Liver (tissue), 9 donors: ENCODE results near the gene MSI2. TPM values are rescaled to one million over a fixed set of nuclear protein-coding genes. Genes with fewer than 3 reads are reported as not detected.

Source experiments
- DNase-seq: peaks from one replicate; pipeline ENCODE4 v3.0.0-alpha.2; 2017; ENCODE audit warnings: low spot score
- H3K27ac ChIP-seq, 2 donors: one replicate each; pipeline ENCODE4 v1.7.0; 2013; ENCODE audit warnings: inconsistent platforms in 2 of 2, low read length in 2 of 2, control low read depth in 1 of 2, low read depth in 1 of 2, mild to moderate bottlenecking in 1 of 2
- H3K27me3 ChIP-seq, 4 donors: one replicate each; pipeline versions ENCODE4 v1.6.1 to v1.7.0; 2013; ENCODE audit warnings: low read length in 3 of 4, inconsistent platforms in 1 of 4, mild to moderate bottlenecking in 1 of 4, moderate library complexity in 1 of 4; ENCODE audit not compliant: control insufficient read depth in 4 of 4, insufficient read depth in 4 of 4
- H3K36me3 ChIP-seq, 4 donors: one replicate each; pipeline versions ENCODE4 v1.6.1 to v1.7.0; 2013; ENCODE audit warnings: low read length in 3 of 4, mild to moderate bottlenecking in 3 of 4, low read depth in 1 of 4, moderate library complexity in 1 of 4; ENCODE audit not compliant: control insufficient read depth in 4 of 4, insufficient read depth in 3 of 4
- H3K4me1 ChIP-seq, 4 donors: one replicate each; pipeline versions ENCODE4 v1.6.1 to v1.7.0; 2013; ENCODE audit warnings: low read length in 3 of 4, mild to moderate bottlenecking in 3 of 4, moderate library complexity in 1 of 4; ENCODE audit not compliant: control insufficient read depth in 4 of 4, insufficient read depth in 4 of 4
- H3K4me3 ChIP-seq, 3 donors: one replicate each; pipeline versions ENCODE4 v1.6.1 to v1.7.0; 2013; ENCODE audit warnings: low read length in 3 of 3, control low read depth in 1 of 3, low read depth in 1 of 3, mild to moderate bottlenecking in 1 of 3
- H3K9ac ChIP-seq, 2 donors: one replicate each; pipeline ENCODE4 v1.7.0; 2013; ENCODE audit warnings: low read length in 2 of 2, mild to moderate bottlenecking in 2 of 2, moderate library complexity in 2 of 2, control low read depth in 1 of 2, low read depth in 1 of 2
- H3K9me3 ChIP-seq, 4 donors: one replicate each; pipeline versions ENCODE4 v1.6.1 to v1.7.0; 2013; ENCODE audit warnings: low read length in 3 of 4; ENCODE audit not compliant: control insufficient read depth in 4 of 4
- EGR1 ChIP-seq, 2 donors: IDR thresholded peaks; 2 replicates each; pipeline ENCODE4 v1.6.1; 2016 to 2018; ENCODE audit warnings: antibody characterized with exemption in 2 of 2, low read depth in 2 of 2
- FOXA1 ChIP-seq: IDR thresholded peaks from 2 replicates; pipeline ENCODE4 v1.6.1; 2016; ENCODE audit warnings: antibody characterized with exemption
- FOXA2 ChIP-seq: IDR thresholded peaks from 2 replicates; pipeline ENCODE4 v1.6.1; 2016; ENCODE audit warnings: antibody characterized with exemption
- GABPA ChIP-seq, 2 donors: IDR thresholded peaks in 1 of 2; conservative IDR thresholded peaks in 1 of 2; 2 replicates each; pipeline ENCODE4 v1.6.1; 2016; ENCODE audit warnings: antibody characterized with exemption in 2 of 2, mild to moderate bottlenecking in 1 of 2, moderate library complexity in 1 of 2
- HNF4A ChIP-seq, 2 donors: conservative IDR thresholded peaks; 2 replicates each; pipeline ENCODE4 v1.6.1; 2016; ENCODE audit warnings: antibody characterized with exemption in 2 of 2, mild to moderate bottlenecking in 2 of 2
- HNF4G ChIP-seq: IDR thresholded peaks from 2 replicates; pipeline ENCODE4 v1.6.1; 2016; ENCODE audit warnings: antibody characterized with exemption
- JUND ChIP-seq, 2 donors: IDR thresholded peaks; 2 replicates each; pipeline ENCODE4 v1.6.1; 2016; ENCODE audit warnings: antibody characterized with exemption in 2 of 2
- NR2F2 ChIP-seq: IDR thresholded peaks from 2 replicates; pipeline ENCODE4 v1.6.1; 2016; ENCODE audit warnings: antibody characterized with exemption
- RAD21 ChIP-seq, 2 donors: IDR thresholded peaks; 2 replicates each; pipeline ENCODE4 v1.6.1; 2016; ENCODE audit warnings: antibody characterized with exemption in 2 of 2, mild to moderate bottlenecking in 2 of 2
- RXRA ChIP-seq, 2 donors: IDR thresholded peaks; 2 replicates each; pipeline ENCODE4 v1.6.1; 2017 to 2018; ENCODE audit warnings: antibody characterized with exemption in 2 of 2, mild to moderate bottlenecking in 1 of 2
- SP1 ChIP-seq: IDR thresholded peaks from 2 replicates; pipeline ENCODE4 v1.6.1; 2018; ENCODE audit warnings: antibody characterized with exemption, mild to moderate bottlenecking
- TAF1 ChIP-seq: conservative IDR thresholded peaks from 2 replicates; pipeline ENCODE4 v1.6.1; 2016; ENCODE audit warnings: antibody characterized with exemption, mild to moderate bottlenecking
- YY1 ChIP-seq: IDR thresholded peaks from 2 replicates; pipeline ENCODE4 v1.6.1; 2016; ENCODE audit warnings: antibody characterized with exemption, mild to moderate bottlenecking
- WGBS: extraction: QIAGEN DNeasy Blood & Tissue Kit; methylation state at CpG from one replicate; pipeline ENCODE4 v1.1.7; 2013; 5-methylcytosine and 5-hydroxymethylcytosine counted together
- polyA plus RNA-seq, 2 donors: library from polyadenylated mRNA; stranded (reverse) in 1 of 2; unstranded in 1 of 2; fragments of 200-250 nt in 1 of 2; fragments of >200 nt in 1 of 2; fragmentation: Nextera tagmentation in 1 of 2; extraction: Ambion mirVana in 1 of 2; gene quantifications; one replicate each; pipeline versions ENCODE4 v1.2.1 to v1.2.3, GENCODE V29; 2013 to 2015
- total RNA-seq, 2 donors: library from RNA; depleted of rRNA; stranded (reverse); fragments of >200 nt; gene quantifications; one replicate each; pipeline ENCODE4 v1.2.3, GENCODE V29; 2014
- TF ChIP-seq, protein P1 (sequence below): IDR thresholded peaks from 2 replicates; pipeline ENCODE4 v1.6.1; 2016; ENCODE audit warnings: antibody characterized with exemption
- TF ChIP-seq, protein P2 (sequence below): IDR thresholded peaks from 2 replicates; pipeline ENCODE4 v1.6.1; 2016; ENCODE audit warnings: antibody characterized with exemption
- TF ChIP-seq, protein P3 (sequence below): IDR thresholded peaks from 2 replicates; pipeline ENCODE4 v1.6.1; 2016; ENCODE audit warnings: antibody characterized with exemption, mild to moderate bottlenecking
- TF ChIP-seq, protein P4 (sequence below): IDR thresholded peaks from 2 replicates; pipeline ENCODE4 v1.6.1; 2016; ENCODE audit warnings: antibody characterized with exemption
- TF ChIP-seq, protein P5 (sequence below): fragments of 150-350 bp; IDR thresholded peaks from 2 replicates; pipeline ENCODE4 v1.5.1; 2017; ENCODE audit warnings: improper control_type of control experiment, low read depth, low read length; ENCODE audit not compliant: missing input control
- donor health status: healthy.
- donor health status: healthy.
- donor health status: healthy.
- donor health status: healthy.
- donor health status: healthy.

The MSI2 gene
- total and polyA plus RNA-seq, 4 donors: 5.7 to 15.6 (median 9.2) TPM

DNA sequence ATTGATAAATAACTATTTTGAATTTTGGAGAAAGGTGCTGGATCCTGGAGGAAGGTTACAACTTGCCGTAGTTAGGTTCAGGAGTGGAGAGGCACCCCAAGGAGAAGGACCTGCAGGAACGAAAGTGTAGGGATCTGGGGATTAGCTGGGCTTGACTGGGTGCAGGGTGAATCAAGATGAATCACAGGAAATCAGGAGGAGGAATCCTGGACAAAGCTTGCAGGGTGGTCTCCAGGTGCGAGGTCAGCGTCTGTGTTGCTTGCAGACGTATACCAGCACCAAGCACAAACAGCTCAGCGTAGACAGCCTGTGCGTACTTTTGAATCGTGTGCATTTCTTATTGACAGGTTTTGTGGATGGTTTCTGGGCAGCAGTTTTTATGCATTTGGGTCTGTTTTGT, 144.3 kb downstream of the MSI2 start (continued):
- TF ChIP-seq, protein P1, sequence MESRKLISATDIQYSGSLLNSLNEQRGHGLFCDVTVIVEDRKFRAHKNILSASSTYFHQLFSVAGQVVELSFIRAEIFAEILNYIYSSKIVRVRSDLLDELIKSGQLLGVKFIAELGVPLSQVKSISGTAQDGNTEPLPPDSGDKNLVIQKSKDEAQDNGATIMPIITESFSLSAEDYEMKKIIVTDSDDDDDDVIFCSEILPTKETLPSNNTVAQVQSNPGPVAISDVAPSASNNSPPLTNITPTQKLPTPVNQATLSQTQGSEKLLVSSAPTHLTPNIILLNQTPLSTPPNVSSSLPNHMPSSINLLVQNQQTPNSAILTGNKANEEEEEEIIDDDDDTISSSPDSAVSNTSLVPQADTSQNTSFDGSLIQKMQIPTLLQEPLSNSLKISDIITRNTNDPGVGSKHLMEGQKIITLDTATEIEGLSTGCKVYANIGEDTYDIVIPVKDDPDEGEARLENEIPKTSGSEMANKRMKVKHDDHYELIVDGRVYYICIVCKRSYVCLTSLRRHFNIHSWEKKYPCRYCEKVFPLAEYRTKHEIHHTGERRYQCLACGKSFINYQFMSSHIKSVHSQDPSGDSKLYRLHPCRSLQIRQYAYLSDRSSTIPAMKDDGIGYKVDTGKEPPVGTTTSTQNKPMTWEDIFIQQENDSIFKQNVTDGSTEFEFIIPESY: no peak
- no peak for TF ChIP-seq NR2F2
- TF ChIP-seq RAD21 (IDR thresholded peaks at IDR 0.05): no peak
- TF ChIP-seq, protein P2, sequence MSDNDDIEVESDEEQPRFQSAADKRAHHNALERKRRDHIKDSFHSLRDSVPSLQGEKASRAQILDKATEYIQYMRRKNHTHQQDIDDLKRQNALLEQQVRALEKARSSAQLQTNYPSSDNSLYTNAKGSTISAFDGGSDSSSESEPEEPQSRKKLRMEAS: no peak
- TF ChIP-seq FOXA1: no peak

DNA sequence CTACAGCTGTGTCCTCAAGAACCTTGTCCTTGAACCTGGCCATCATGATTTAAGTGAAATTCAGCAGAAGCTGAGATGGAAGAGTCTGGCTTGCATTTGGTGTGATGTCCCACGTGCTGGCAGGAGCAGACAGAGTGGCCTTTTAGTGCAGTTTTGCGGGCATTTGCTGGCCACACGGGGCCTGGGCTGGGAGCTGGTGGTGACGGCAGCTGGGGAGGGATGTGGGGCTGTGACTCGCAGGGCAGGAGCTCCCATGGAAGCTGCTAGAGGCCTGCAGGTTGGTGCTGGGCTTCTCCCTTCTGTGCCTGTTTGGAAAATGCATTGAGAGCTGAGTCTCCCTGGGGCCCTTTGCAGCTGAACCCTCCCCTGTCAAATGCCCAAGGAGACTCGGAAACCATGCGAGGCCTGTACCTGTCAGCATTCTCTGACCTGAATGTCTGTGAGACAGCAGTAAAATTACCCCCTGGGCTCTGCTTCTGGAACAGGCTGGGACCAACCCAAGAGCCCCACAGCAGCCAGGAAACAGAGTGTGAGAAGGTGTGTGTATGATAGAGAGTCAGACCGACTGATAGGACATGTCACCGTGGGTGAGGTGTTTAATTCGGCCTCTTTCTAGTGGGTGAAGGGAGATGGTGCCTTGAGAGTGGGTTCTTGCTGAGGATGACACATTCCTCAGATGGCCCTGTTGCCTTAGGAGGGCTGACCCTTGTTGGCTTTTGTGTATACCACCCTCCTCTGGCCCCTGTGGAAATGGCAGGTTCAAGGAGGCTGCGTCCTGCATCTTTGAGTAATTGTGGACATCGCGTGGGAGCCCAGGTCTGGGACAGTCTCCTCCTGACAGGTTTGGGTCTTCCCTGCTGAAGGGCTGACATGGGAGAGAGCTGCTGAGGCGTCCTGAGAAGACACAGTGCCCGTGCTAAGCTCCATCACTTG, 145.5 kb downstream of the MSI2 start:
- H3K4me3 ChIP-seq: no peak overlapping the region
- WGBS: 96% methylated on average over 15 of the region's 15 CpGs
- no peak overlapping the region for H3K27ac ChIP-seq
- H3K4me1 ChIP-seq: no peaks in the 10 kb centered on the region
- H3K36me3 ChIP-seq: peaks cover 0 to 6% (median 0%) of the 10 kb centered on the region in 4 donors
- H3K9me3 ChIP-seq: no peaks in the 10 kb centered on the region
- H3K27me3 ChIP-seq: no peaks in the 10 kb centered on the region
- DNase-seq: no peak
- TF ChIP-seq, protein P1: no peak
- TF ChIP-seq RAD21 (IDR thresholded peaks at IDR 0.05): peak in 1 of 2 donors; percentile 19
- no peak overlapping the region for H3K9ac ChIP-seq

DNA sequence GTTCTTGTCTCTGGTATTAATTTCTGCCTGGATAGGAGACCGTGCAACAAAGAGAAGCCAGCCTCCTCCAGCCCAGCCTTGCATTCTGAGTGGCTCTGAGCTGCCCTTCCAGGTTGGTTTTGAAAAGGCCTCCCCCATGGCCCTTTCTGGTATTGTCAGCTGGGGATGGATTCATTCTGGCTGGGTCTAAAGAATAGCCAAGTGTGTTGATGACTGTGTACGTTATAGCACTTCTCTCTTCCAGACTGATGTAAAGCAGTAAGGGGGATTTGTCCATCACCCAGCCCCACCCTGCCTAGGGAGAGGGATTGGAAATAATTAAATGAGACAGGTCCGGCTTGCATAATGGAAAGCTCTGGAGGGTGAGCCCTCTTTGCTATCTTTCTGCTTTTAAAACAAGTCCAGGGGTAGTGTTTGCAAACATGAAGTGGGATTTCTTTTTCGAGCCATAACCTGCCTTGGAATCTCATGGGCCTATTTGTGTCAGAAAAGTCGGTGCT, 146.4 kb downstream of the MSI2 start:
- H3K4me3 ChIP-seq: no peak overlapping the region
- WGBS: 98% methylated on average over 5 of the region's 5 CpGs

More for the DNA sequence above, 146.4 kb downstream of the MSI2 start:
- Histone ChIP-seq H3K27me3 (no peaks in the 10 kb centered on the region), H3K36me3 (peaks cover 0 to 6% (median 0%) of the 10 kb centered on the region in 4 donors), H3K4me1 (no peaks in the 10 kb centered on the region), H3K9ac (no peak overlapping the region), H3K9me3 (no peaks in the 10 kb centered on the region), H3K27ac (no peak overlapping the region)
- TF ChIP-seq, protein P3, sequence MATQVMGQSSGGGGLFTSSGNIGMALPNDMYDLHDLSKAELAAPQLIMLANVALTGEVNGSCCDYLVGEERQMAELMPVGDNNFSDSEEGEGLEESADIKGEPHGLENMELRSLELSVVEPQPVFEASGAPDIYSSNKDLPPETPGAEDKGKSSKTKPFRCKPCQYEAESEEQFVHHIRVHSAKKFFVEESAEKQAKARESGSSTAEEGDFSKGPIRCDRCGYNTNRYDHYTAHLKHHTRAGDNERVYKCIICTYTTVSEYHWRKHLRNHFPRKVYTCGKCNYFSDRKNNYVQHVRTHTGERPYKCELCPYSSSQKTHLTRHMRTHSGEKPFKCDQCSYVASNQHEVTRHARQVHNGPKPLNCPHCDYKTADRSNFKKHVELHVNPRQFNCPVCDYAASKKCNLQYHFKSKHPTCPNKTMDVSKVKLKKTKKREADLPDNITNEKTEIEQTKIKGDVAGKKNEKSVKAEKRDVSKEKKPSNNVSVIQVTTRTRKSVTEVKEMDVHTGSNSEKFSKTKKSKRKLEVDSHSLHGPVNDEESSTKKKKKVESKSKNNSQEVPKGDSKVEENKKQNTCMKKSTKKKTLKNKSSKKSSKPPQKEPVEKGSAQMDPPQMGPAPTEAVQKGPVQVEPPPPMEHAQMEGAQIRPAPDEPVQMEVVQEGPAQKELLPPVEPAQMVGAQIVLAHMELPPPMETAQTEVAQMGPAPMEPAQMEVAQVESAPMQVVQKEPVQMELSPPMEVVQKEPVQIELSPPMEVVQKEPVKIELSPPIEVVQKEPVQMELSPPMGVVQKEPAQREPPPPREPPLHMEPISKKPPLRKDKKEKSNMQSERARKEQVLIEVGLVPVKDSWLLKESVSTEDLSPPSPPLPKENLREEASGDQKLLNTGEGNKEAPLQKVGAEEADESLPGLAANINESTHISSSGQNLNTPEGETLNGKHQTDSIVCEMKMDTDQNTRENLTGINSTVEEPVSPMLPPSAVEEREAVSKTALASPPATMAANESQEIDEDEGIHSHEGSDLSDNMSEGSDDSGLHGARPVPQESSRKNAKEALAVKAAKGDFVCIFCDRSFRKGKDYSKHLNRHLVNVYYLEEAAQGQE: no peak
- TF ChIP-seq, protein P4, sequence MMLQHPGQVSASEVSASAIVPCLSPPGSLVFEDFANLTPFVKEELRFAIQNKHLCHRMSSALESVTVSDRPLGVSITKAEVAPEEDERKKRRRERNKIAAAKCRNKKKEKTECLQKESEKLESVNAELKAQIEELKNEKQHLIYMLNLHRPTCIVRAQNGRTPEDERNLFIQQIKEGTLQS: no peak
- no peak for TF ChIP-seq FOXA2
- TF ChIP-seq JUND (IDR thresholded peaks at IDR 0.05): no peak
- TF ChIP-seq RAD21 (IDR thresholded peaks at IDR 0.05): no peak
- TF ChIP-seq, protein P2: no peak
- no peak for TF ChIP-seq YY1
- no peak for TF ChIP-seq HNF4G
- no peak for TF ChIP-seq SP1
- TF ChIP-seq GABPA (IDR thresholded peaks at IDR 0.05 in 1 of 2, conservative IDR thresholded peaks at IDR 0.05 in 1 of 2): no peak
- TF ChIP-seq RXRA (IDR thresholded peaks at IDR 0.05): no peak
- TF ChIP-seq NR2F2: no peak
- TF ChIP-seq, protein P5, sequence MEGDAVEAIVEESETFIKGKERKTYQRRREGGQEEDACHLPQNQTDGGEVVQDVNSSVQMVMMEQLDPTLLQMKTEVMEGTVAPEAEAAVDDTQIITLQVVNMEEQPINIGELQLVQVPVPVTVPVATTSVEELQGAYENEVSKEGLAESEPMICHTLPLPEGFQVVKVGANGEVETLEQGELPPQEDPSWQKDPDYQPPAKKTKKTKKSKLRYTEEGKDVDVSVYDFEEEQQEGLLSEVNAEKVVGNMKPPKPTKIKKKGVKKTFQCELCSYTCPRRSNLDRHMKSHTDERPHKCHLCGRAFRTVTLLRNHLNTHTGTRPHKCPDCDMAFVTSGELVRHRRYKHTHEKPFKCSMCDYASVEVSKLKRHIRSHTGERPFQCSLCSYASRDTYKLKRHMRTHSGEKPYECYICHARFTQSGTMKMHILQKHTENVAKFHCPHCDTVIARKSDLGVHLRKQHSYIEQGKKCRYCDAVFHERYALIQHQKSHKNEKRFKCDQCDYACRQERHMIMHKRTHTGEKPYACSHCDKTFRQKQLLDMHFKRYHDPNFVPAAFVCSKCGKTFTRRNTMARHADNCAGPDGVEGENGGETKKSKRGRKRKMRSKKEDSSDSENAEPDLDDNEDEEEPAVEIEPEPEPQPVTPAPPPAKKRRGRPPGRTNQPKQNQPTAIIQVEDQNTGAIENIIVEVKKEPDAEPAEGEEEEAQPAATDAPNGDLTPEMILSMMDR: no peak
- no peak for TF ChIP-seq TAF1
- TF ChIP-seq HNF4A (conservative IDR thresholded peaks at IDR 0.05): no peak
- TF ChIP-seq EGR1 (IDR thresholded peaks at IDR 0.05; ENCODE audit: low read depth in 2 of 2): no peak
- DNase-seq: no peak
